ENCODE data around the gene MAEA. TPM values are rescaled to one million over a fixed set of nuclear protein-coding genes. Genes with fewer than 3 reads are reported as not detected.

The MAEA gene
- polyA plus RNA-seq, 1 experiment: 73.3 TPM

GRCh38 chr4:1342003-1342402, 52.3 kb downstream of the MAEA start:
- CTCF ChIA-PET: no interaction called here
- DNase-seq (ENCODE audit: low read depth, low spot score): no peak
- Histone ChIP-seq H3K9me3 (ENCODE audit: control insufficient read depth, insufficient read depth, low read length) (peaks cover 52% of the 10 kb centered on the region), H3K4me3 (ENCODE audit: low read depth, low read length) (no peak overlapping the region), H3K27me3 (ENCODE audit: control insufficient read depth, insufficient read depth, low read length) (no peaks in the 10 kb centered on the region), H3K27ac (ENCODE audit: low read depth, low read length) (no peak overlapping the region)
- POLR2A ChIA-PET: no interaction called here
- no peak for TF ChIP-seq CTCF (IDR thresholded peaks at IDR 0.05; ENCODE audit: low read depth, low read length)

- H3K4me3 ChIP-seq (ENCODE audit: low read depth, low read length): no peak overlapping the region
- TF ChIP-seq CTCF (IDR thresholded peaks at IDR 0.05; ENCODE audit: low read depth, low read length): no peak
- ChIA-PET CTCF (interaction anchor here (3.6 kb wide), 1 partner anchor 11 kb away, joined by 22 read pairs; no protein-coding TSS in a partner anchor), POLR2A (no interaction called here)
- no peak for DNase-seq (ENCODE audit: low read depth, low spot score)
- H3K27ac ChIP-seq (ENCODE audit: low read depth, low read length): no peak overlapping the region
- peaks cover 30% of the 10 kb centered on the region for H3K9me3 ChIP-seq (ENCODE audit: control insufficient read depth, insufficient read depth, low read length)
- H3K27me3 ChIP-seq (ENCODE audit: control insufficient read depth, insufficient read depth, low read length): no peaks in the 10 kb centered on the region
These were observed 55.0 kb downstream of the MAEA start for GRCh38 chr4:1344696-1345095.

GRCh38 chr4:1345903-1346780, 56.5 kb downstream of the MAEA start:
- H3K27ac ChIP-seq (ENCODE audit: low read depth, low read length): peak overlapping the region; percentile 65
- no peaks in the 10 kb centered on the region for H3K27me3 ChIP-seq (ENCODE audit: control insufficient read depth, insufficient read depth, low read length)
- CTCF ChIA-PET: interaction anchor here (0.6 to 3.6 kb wide), 5 partner anchors 10 to 219 kb away, joined by 3 to 22 read pairs (median 4); no protein-coding TSS in a partner anchor
- H3K9me3 ChIP-seq (ENCODE audit: control insufficient read depth, insufficient read depth, low read length): peaks cover 16% of the 10 kb centered on the region
- TF ChIP-seq CTCF (IDR thresholded peaks at IDR 0.05; ENCODE audit: low read depth, low read length): peak; percentile 44
- POLR2A ChIA-PET: interaction anchor here (0.5 to 2.7 kb wide), 8 partner anchors 10 to 513 kb away, joined by 3 to 33 read pairs (median 4); partner anchors contain the start of genes CTBP1 and SLBP
- DNase-seq (ENCODE audit: low read depth, low spot score): no peak
- H3K4me3 ChIP-seq (ENCODE audit: low read depth, low read length): peak overlapping the region; percentile 71

- TF ChIP-seq CTCF (IDR thresholded peaks at IDR 0.05; ENCODE audit: low read depth, low read length): no peak
- H3K9me3 ChIP-seq (ENCODE audit: control insufficient read depth, insufficient read depth, low read length): peaks cover 9% of the 10 kb centered on the region
- POLR2A ChIA-PET: interaction anchor here (0.5 to 2.7 kb wide), 9 partner anchors 9 to 451 kb away, joined by 3 to 33 read pairs (median 4); partner anchors contain the start of genes CTBP1 and SLBP
- H3K27ac ChIP-seq (ENCODE audit: low read depth, low read length): peak within 1 kb of the TSS; percentile 93
- H3K27me3 ChIP-seq (ENCODE audit: control insufficient read depth, insufficient read depth, low read length): no peaks in the 10 kb centered on the region
- H3K4me3 ChIP-seq (ENCODE audit: low read depth, low read length): peak within 1 kb of the TSS; percentile 71
- CTCF ChIA-PET: interaction anchor here (1.2 to 3.6 kb wide), 3 partner anchors 9 to 219 kb away, joined by 3 to 22 read pairs (median 8); no protein-coding TSS in a partner anchor
- DNase-seq (ENCODE audit: low read depth, low spot score): peak; percentile 99
These were observed 57.2 kb downstream of the MAEA start, which contains the start of gene UVSSA for GRCh38 chr4:1346781-1347409. UVSSA (plus strand) TSS chr4:1347208; CDS start chr4:1348092, 884 bp downstream.
